A549 (cell line): Measurements from ENCODE around the gene RPH3AL. TPM values are rescaled to one million over a fixed set of nuclear protein-coding genes. Genes with fewer than 3 reads are reported as not detected.

Experiments
- ATAC-seq, 2 experiments: fragments of 200-7000 bp in 1 of 2; fragments of >200 bp in 1 of 2; cut with Nextera tagmentation in 1 of 2; cut with Tn5 transposase in 1 of 2; 3 replicates each; pipeline versions ENCODE4 v1.8.0 to v1.9.1; 2018 to 2020; ENCODE audit warnings: mild to moderate bottlenecking in 1 of 2, moderate library complexity in 1 of 2
- CTCF ChIA-PET: fragments of 300-600 bp; sonication (Branson Sonifier 250); formaldehyde crosslinking; extraction: SDS; loops from one replicate; lab custom pipeline; 2021; ENCODE audit warnings: antibody characterized with exemption, inconsistent platforms; lab: Yijun Ruan, JAX
- POLR2A ChIA-PET: fragments of 350-600 bp; formaldehyde crosslinking; extraction: SDS; loops from one replicate; lab custom pipeline; 2021; ENCODE audit warnings: antibody characterized with exemption, inconsistent platforms; lab: Yijun Ruan, JAX
- DNase-seq, 2 experiments: peaks; one replicate each; pipeline versions ENCODE4 v3.0.0 to v3.0.0-alpha.2; 2011 to 2016; ENCODE audit warnings: low read depth in 1 of 2, low spot score in 1 of 2
- FAIRE-seq: peaks from 2 replicates; lab custom pipeline; 2011; peaks lifted over from hg19 to GRCh38; lab: Jason Lieb, UNC
- H3K27ac ChIP-seq, 2 experiments: fragments of >200 bp; sonication (Bioruptor Twin); formaldehyde crosslinking; 3 replicates each; pipeline ENCODE4 v1.5.1; 2016 to 2017
- H3K4me1 ChIP-seq: fragments of >200 bp; sonication (Bioruptor Twin); formaldehyde crosslinking; 3 replicates; pipeline ENCODE4 v1.6.1; 2016
- H3K4me2 ChIP-seq: fragments of >200 bp; sonication (Bioruptor Twin); formaldehyde crosslinking; 3 replicates; pipeline ENCODE4 v1.6.1; 2016
- H3K4me3 ChIP-seq: fragments of >200 bp; sonication (Bioruptor Twin); formaldehyde crosslinking; 3 replicates; pipeline ENCODE4 v1.5.1; 2016
- H3K9me3 ChIP-seq: fragments of >200 bp; sonication (Bioruptor Twin); formaldehyde crosslinking; 3 replicates; pipeline ENCODE4 v1.6.1; 2016
- ATOH8 ChIP-seq: fragments of 250-450 bp; sonication (Bioruptor Pico); IDR thresholded peaks from 2 replicates; pipeline ENCODE4 v1.5.0; 2020; ENCODE audit warnings: low read depth, mild to moderate bottlenecking, moderate library complexity
- BCL3 ChIP-seq: fragments of >200 bp; sonication (Bioruptor Twin); formaldehyde crosslinking; IDR thresholded peaks from 3 replicates; pipeline ENCODE4 v1.6.1; 2016
- CBX8 ChIP-seq: fragments of 200-600 bp; sonication (generic); IDR thresholded peaks from 2 replicates; pipeline ENCODE4 v1.6.1; 2016
- CHD4 ChIP-seq: fragments of 200-600 bp; sonication (generic); IDR thresholded peaks from 2 replicates; pipeline ENCODE4 v1.6.1; 2016; ENCODE audit warnings: antibody characterized with exemption, mild to moderate bottlenecking, borderline replicate concordance
- EHF ChIP-seq: fragments of 250-450 bp; sonication (Bioruptor Pico); IDR thresholded peaks from 2 replicates; pipeline ENCODE4 v1.5.0; 2020; ENCODE audit warnings: mild to moderate bottlenecking
- EHMT2 ChIP-seq: fragments of 200-600 bp; sonication (generic); IDR thresholded peaks from 2 replicates; pipeline ENCODE4 v1.6.1; 2016; ENCODE audit warnings: antibody characterized with exemption, low read depth, mild to moderate bottlenecking, moderate library complexity
- ELK1 ChIP-seq: fragments of 150-350 bp; IDR thresholded peaks from 2 replicates; pipeline ENCODE4 v1.6.1; 2014; ENCODE audit warnings: low read depth, mild to moderate bottlenecking, low read length
- EP300 ChIP-seq, 2 experiments: fragments of >200 bp; sonication (Bioruptor Twin); formaldehyde crosslinking; IDR thresholded peaks; 2 replicates in 1 of 2; 3 replicates in 1 of 2; pipeline ENCODE4 v1.6.1; 2016 to 2017
- GATA3 ChIP-seq: IDR thresholded peaks from 2 replicates; pipeline ENCODE4 v1.6.1; 2012; ENCODE audit warnings: borderline replicate concordance
- HES2 ChIP-seq: fragments of >200 bp; sonication (Bioruptor Twin); formaldehyde crosslinking; IDR thresholded peaks from 2 replicates; pipeline ENCODE4 v1.6.1; 2016
- HEYL ChIP-seq: fragments of 250-450 bp; sonication (Bioruptor Pico); IDR thresholded peaks from 2 replicates; pipeline ENCODE4 v1.8.0; 2021; ENCODE audit warnings: mild to moderate bottlenecking, moderate library complexity
- HMGXB4 ChIP-seq: fragments of 250-450 bp; sonication (Bioruptor Pico); IDR thresholded peaks from 2 replicates; pipeline ENCODE4 v1.5.0; 2021; ENCODE audit warnings: mild to moderate bottlenecking, moderate library complexity, borderline replicate concordance
- JUN ChIP-seq, 2 experiments: fragments of >200 bp; sonication (Bioruptor Twin); formaldehyde crosslinking; IDR thresholded peaks; 2 replicates in 1 of 2; 3 replicates in 1 of 2; pipeline ENCODE4 v1.6.1; 2016 to 2017
- MAFK ChIP-seq: fragments of 450-650 bp; IDR thresholded peaks from 2 replicates; pipeline ENCODE4 v1.6.1; 2014; ENCODE audit not compliant: partially characterized antibody
- NFE2L2 ChIP-seq: fragments of 150-350 bp; conservative IDR thresholded peaks from 2 replicates; pipeline ENCODE4 v1.6.1; 2014; ENCODE audit warnings: low read length
- PHF8 ChIP-seq: fragments of 200-600 bp; sonication (generic); IDR thresholded peaks from 2 replicates; pipeline ENCODE4 v1.6.1; 2016; ENCODE audit warnings: low read depth, mild to moderate bottlenecking, antibody characterized with exemption, moderate library complexity, borderline replicate concordance
- RCOR1 ChIP-seq: fragments of 150-350 bp; IDR thresholded peaks from 2 replicates; pipeline ENCODE4 v1.6.1; 2014; ENCODE audit warnings: antibody characterized with exemption, low read length, low read depth
- REST ChIP-seq: fragments of 200-600 bp; sonication (generic); IDR thresholded peaks from 2 replicates; pipeline ENCODE4 v1.6.1; 2016; ENCODE audit warnings: antibody characterized with exemption, mild to moderate bottlenecking, moderate library complexity
- RNF2 ChIP-seq: fragments of 200-600 bp; sonication (generic); IDR thresholded peaks from 2 replicates; pipeline ENCODE4 v1.6.1; 2016; ENCODE audit warnings: low read depth, mild to moderate bottlenecking, antibody characterized with exemption, moderate library complexity, borderline replicate concordance
- SREBF2 ChIP-seq: fragments of 450-650 bp; IDR thresholded peaks from 2 replicates; pipeline ENCODE4 v1.6.1; 2014; ENCODE audit warnings: mild to moderate bottlenecking, moderate library complexity
- ZC3H11A ChIP-seq: fragments of 450-650 bp; IDR thresholded peaks from 2 replicates; pipeline ENCODE4 v1.6.1; 2014; ENCODE audit warnings: antibody characterized with exemption, mild to moderate bottlenecking
- ZNF302 ChIP-seq: fragments of 250-450 bp; sonication (Bioruptor Pico); IDR thresholded peaks from 2 replicates; pipeline ENCODE4 v1.9.0; 2021; ENCODE audit warnings: inconsistent platforms, mild to moderate bottlenecking, moderate library complexity
- WGBS: methylation state at CpG from one replicate; pipeline ENCODE4 v1.1.6; 2017; ENCODE audit errors: missing lambda C conversion rate; 5-methylcytosine and 5-hydroxymethylcytosine counted together
- polyA plus RNA-seq, 4 experiments: library from polyadenylated mRNA; depleted of rRNA in 3 of 4; stranded (reverse); fragments of >200 nt; fragmentation: RNase III in 1 of 4; extraction: RNeasy Plus Mini Kit Qiagen cat#74134 plus additional on column Dnase treatment in 1 of 4; gene quantifications; 2 replicates in 3 of 4; 3 replicates in 1 of 4; pipeline ENCODE4 v1.2.3, GENCODE V29; 2011 to 2017

RPH3AL gene
- polyA plus RNA-seq, 2 of the 4 experiments (the other 2 are of a cell fraction), result 23.3 to 31.1 TPM

- CTCF ChIA-PET, result interaction anchor here (0.9 to 1.6 kb wide), 3 partner anchors 11 to 105 kb away, joined by 3 to 4 read pairs (median 3); no protein-coding TSS in a partner anchor
- Histone ChIP-seq H3K9me3 (no peaks in the 10 kb centered on the region), H3K4me1 (peaks cover 12% of the 10 kb centered on the region; the same call in 1 of the 3 replicates), H3K4me3 (no peak overlapping the region), H3K27ac (no peak overlapping the region), H3K4me2 (no peak overlapping the region)
- POLR2A ChIA-PET, result no interaction called here
- no peak for FAIRE-seq
- ATAC-seq, result no peak
- no peak for DNase-seq
- 78% methylated on average over 7 of the region's 7 CpGs for WGBS
- TF ChIP-seq HES2 (no peak), EHF (CRISPR knock-in tag) (no peak), EHMT2 (no peak), PHF8 (no peak), MAFK (no peak), JUN (IDR thresholded peaks at IDR 0.05) (no peak), CHD4 (no peak), RNF2 (no peak), ATOH8 (no peak), ZC3H11A (no peak), NFE2L2 (no peak), EP300 (IDR thresholded peaks at IDR 0.05) (no peak), ELK1 (no peak), GATA3 (no peak), RCOR1 (no peak), HMGXB4 (CRISPR knock-in tag) (no peak), SREBF2 (no peak), CBX8 (no peak), HEYL (CRISPR knock-in tag) (no peak), BCL3 (no peak)
These were observed 72.4 kb downstream of the RPH3AL start for GRCh38 chr17:280216-280615.

- TF ChIP-seq ZNF302 (CRISPR knock-in tag), result no peak
- no peak for TF ChIP-seq REST
- no peak for TF ChIP-seq ZC3H11A
- no peak for ATAC-seq
- no peak for FAIRE-seq
- no peak overlapping the region for H3K4me2 ChIP-seq
- WGBS, result 93% methylated on average over 4 of the region's 4 CpGs
- ChIA-PET POLR2A (no interaction called here), CTCF (interaction anchor here (0.9 to 1.6 kb wide), 3 partner anchors 10 to 106 kb away, joined by 3 to 4 read pairs (median 3); no protein-coding TSS in a partner anchor)
- H3K4me1 ChIP-seq, result peaks cover 12% of the 10 kb centered on the region; the same call in 1 of the 3 replicates
- no peaks in the 10 kb centered on the region for H3K9me3 ChIP-seq
- DNase-seq, result no peak
- H3K4me3 ChIP-seq, result no peak overlapping the region
- no peak overlapping the region for H3K27ac ChIP-seq
These were observed 72.8 kb downstream of the RPH3AL start for GRCh38 chr17:279776-280175.
